Breast epithelium (tissue), 4 donors: ENCODE data around the gene HDAC4. TPM values are rescaled to one million over a fixed set of nuclear protein-coding genes. Genes with fewer than 3 reads are reported as not detected.

ENCODE experiments used
- DNase-seq, 2 donors: peaks; one replicate each; pipeline ENCODE4 v3.0.0-alpha.2; 2019; ENCODE audit warnings: low spot score in 2 of 2
- H3K27ac ChIP-seq, 2 donors: fragments of 200-600 bp; sonication (generic) in 1 of 2; one replicate each; pipeline ENCODE4 v1.5.1; 2016 to 2019; ENCODE audit warnings: mild to moderate bottlenecking in 1 of 2
- H3K27me3 ChIP-seq, 2 donors: fragments of 200-600 bp; sonication (generic) in 1 of 2; one replicate each; pipeline versions ENCODE4 v1.5.1 to v1.6.0; 2017 to 2019; ENCODE audit warnings: control low read depth in 1 of 2, mild to moderate bottlenecking in 1 of 2
- H3K36me3 ChIP-seq: fragments of 200-600 bp; one replicate; pipeline ENCODE4 v1.5.1; 2019
- H3K4me1 ChIP-seq, 2 donors: fragments of 200-600 bp; sonication (generic); one replicate each; pipeline ENCODE4 v1.5.1; 2016 to 2019; ENCODE audit warnings: control low read depth in 1 of 2
- H3K4me3 ChIP-seq, 3 donors: fragments of 200-600 bp; sonication (generic); 1 replicate in 2 of 3; 2 replicates in 1 of 3; pipeline ENCODE4 v1.5.1; 2016 to 2019; ENCODE audit warnings: mild to moderate bottlenecking in 3 of 3, moderate library complexity in 2 of 3
- H3K9me3 ChIP-seq, 2 donors: fragments of 200-600 bp; sonication (generic) in 1 of 2; one replicate each; pipeline ENCODE4 v1.5.1; 2016 to 2019; ENCODE audit warnings: control low read depth in 1 of 2
- CTCF ChIP-seq, 3 donors: fragments of 450-650 bp; IDR thresholded peaks; one replicate each; pipeline ENCODE4 v1.5.1; 2016 to 2017; ENCODE audit warnings: antibody characterized with exemption in 3 of 3, mild to moderate bottlenecking in 3 of 3, moderate library complexity in 3 of 3
- POLR2A ChIP-seq: fragments of 450-650 bp; IDR thresholded peaks from one replicate; pipeline ENCODE4 v1.6.1; 2016; ENCODE audit warnings: antibody characterized with exemption, mild to moderate bottlenecking, moderate library complexity
- POLR2AphosphoS5 ChIP-seq, 3 donors: sonication (generic); formaldehyde crosslinking; IDR thresholded peaks; one replicate each; pipeline ENCODE4 v1.6.1; 2017; ENCODE audit warnings: antibody characterized with exemption in 3 of 3
- intact Hi-C: fragments of 100-400 bp; cut with DNase I; formaldehyde crosslinking; loops from one replicate; pipeline ENCODE4 v1.15.1; 2023; ENCODE audit warnings: low total_unique reads
- total RNA-seq, 3 donors: library from RNA; depleted of rRNA; stranded (reverse); fragments of >200 nt; gene quantifications; one replicate each; pipeline ENCODE4 v1.1.0, GENCODE V29; 2016

Gene HDAC4
- total RNA-seq, 3 donors from 2014 or later: 20.3 to 36.0 (median 32.8) TPM

DNA sequence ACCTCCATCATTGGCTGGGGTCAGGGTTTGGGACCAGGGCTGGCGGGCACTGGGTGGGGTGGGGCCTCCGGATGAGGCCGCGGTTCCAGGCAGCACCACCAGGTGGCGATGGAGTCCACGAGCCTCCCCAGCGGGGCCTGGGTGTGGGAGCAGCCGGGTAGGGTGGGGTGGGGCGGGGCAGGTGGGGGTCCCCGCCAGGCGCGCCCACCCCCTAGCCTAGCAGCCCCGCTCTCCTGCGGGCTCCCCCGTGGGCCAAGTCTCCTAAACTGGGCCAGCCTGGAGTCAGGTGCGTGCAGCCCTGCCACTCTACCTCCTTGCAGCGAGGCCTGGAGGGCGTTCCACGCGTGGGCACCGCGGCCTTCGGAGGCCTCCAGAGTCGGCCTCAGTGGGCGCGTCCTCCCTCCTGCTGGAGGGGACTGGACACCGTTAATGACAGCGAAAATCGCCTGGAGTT is 365.4 kb downstream of the HDAC4 start:
- H3K36me3 ChIP-seq: no peaks in the 10 kb centered on the region
- intact Hi-C loops: no loop called here
- no peak overlapping the region for H3K27ac ChIP-seq
- TF ChIP-seq POLR2A (no peak), CTCF (IDR thresholded peaks at IDR 0.05) (peak; percentile 17 to 59 (median 53))
- no peak for DNase-seq
- H3K27me3 ChIP-seq: no peaks in the 10 kb centered on the region
- H3K9me3 ChIP-seq: no peaks in the 10 kb centered on the region
- H3K4me1 ChIP-seq: no peaks in the 10 kb centered on the region
- H3K4me3 ChIP-seq: peak overlapping the region in 1 of 3 donors; percentile 44

DNA sequence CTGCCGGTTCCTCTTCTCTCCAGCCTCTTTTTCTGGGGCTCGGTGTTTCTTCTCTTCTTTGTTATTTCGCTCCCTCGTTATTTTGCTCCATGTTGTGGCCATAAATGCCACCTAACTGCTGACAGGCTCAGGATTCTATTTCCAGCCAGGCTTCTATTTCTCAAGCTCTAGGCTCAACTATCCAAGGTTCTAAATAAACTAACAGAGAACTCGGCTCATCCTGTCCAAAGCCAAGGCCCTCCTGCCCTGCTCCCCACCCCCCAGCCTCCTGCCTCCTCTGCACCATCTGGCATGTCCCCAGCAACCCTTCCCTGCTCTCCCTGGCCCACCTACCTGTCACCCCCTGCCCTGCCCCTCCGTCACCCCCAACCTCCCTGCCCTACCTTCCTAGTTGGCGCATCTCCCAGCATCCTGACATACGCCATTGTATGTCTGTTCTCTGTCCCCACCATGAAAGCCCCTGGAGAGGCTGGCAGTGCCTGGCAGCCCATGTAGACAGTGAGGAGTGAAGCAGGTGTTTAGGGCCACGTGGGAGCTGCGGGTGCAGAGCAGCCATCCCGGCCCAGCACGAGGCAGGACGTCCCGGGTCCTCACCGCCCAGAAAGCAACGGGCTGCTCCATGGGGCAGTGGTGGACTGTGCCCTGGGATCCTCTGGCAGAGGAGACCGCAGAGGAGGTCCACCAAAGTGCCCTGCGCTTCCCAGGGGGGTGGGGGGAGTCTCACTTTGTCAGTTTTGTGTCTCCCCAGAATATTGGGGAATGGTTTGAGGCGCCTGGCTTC is 366.1 kb downstream of the HDAC4 start:
- peak in 1 of 2 donors; percentile 47 for DNase-seq
- H3K9me3 ChIP-seq: no peaks in the 10 kb centered on the region
- no peaks in the 10 kb centered on the region for H3K4me1 ChIP-seq
- no peaks in the 10 kb centered on the region for H3K27me3 ChIP-seq
- intact Hi-C loops: no loop called here
- H3K4me3 ChIP-seq: no peak overlapping the region
- H3K27ac ChIP-seq: no peak overlapping the region
- TF ChIP-seq CTCF (IDR thresholded peaks at IDR 0.05) (no peak), POLR2AphosphoS5 (IDR thresholded peaks at IDR 0.05) (no peak), POLR2A (no peak)
- no peaks in the 10 kb centered on the region for H3K36me3 ChIP-seq

- DNase-seq: peak in 1 of 2 donors; percentile 34
- intact Hi-C loops: no loop called here
- no peak overlapping the region for H3K4me3 ChIP-seq
- no peaks in the 10 kb centered on the region for H3K27me3 ChIP-seq
- TF ChIP-seq POLR2AphosphoS5 (IDR thresholded peaks at IDR 0.05) (no peak), CTCF (IDR thresholded peaks at IDR 0.05) (no peak), POLR2A (no peak)
- H3K27ac ChIP-seq: no peak overlapping the region
- H3K36me3 ChIP-seq: no peaks in the 10 kb centered on the region
- H3K4me1 ChIP-seq: no peaks in the 10 kb centered on the region
- no peaks in the 10 kb centered on the region for H3K9me3 ChIP-seq
These were observed 366.8 kb downstream of the HDAC4 start for GRCh38 chr2:239033801-239034560.

GRCh38 chr2:239029958-239030357 is 370.9 kb downstream of the HDAC4 start:
- DNase-seq: no peak
- intact Hi-C loops: no loop called here
- H3K27me3 ChIP-seq: no peaks in the 10 kb centered on the region

More at GRCh38 chr2:239029958-239030357, 370.9 kb downstream of the HDAC4 start:
- H3K27ac ChIP-seq: no peak overlapping the region
- H3K36me3 ChIP-seq: no peaks in the 10 kb centered on the region
- no peaks in the 10 kb centered on the region for H3K4me1 ChIP-seq
- no peak overlapping the region for H3K4me3 ChIP-seq
- no peaks in the 10 kb centered on the region for H3K9me3 ChIP-seq
- TF ChIP-seq POLR2AphosphoS5 (IDR thresholded peaks at IDR 0.05) (no peak), CTCF (IDR thresholded peaks at IDR 0.05) (no peak), POLR2A (no peak)
